Skeletal muscle satellite cell (primary cell): ENCODE measurements around the gene IQCE.

Experiments used
- H3K27me3 ChIP-seq: 2 replicates; pipeline ENCODE4 v1.7.0; 2013; ENCODE audit warnings: low read length; ENCODE audit not compliant: control insufficient read depth, insufficient read depth
- H3K36me3 ChIP-seq: 2 replicates; pipeline ENCODE4 v1.7.0; 2013; ENCODE audit warnings: mild to moderate bottlenecking, control low read depth, low read length; ENCODE audit not compliant: insufficient read depth
- H3K4me1 ChIP-seq: 2 replicates; pipeline ENCODE4 v1.7.0; 2013; ENCODE audit warnings: low read length; ENCODE audit not compliant: control insufficient read depth, insufficient read depth
- H3K4me2 ChIP-seq: 2 replicates; pipeline ENCODE4 v1.7.0; 2013; ENCODE audit warnings: mild to moderate bottlenecking, low read length
- H3K4me3 ChIP-seq: 2 replicates; pipeline ENCODE4 v1.7.0; 2013; ENCODE audit warnings: low read length
- H3K9ac ChIP-seq: 2 replicates; pipeline ENCODE4 v1.7.0; 2013; ENCODE audit warnings: mild to moderate bottlenecking, low read depth, low read length, moderate library complexity
- H3K9me3 ChIP-seq: replicated peaks from 2 replicates; pipeline ENCODE4 v1.7.0; 2013; ENCODE audit warnings: mild to moderate bottlenecking, control low read depth, low read length

The IQCE gene

GRCh38 chr7:2540133-2540532 lies 18.6 kb upstream of the IQCE start:
- H3K4me3 ChIP-seq = no peak overlapping the region
- no peak overlapping the region for H3K9ac ChIP-seq
- no peaks in the 10 kb centered on the region for H3K4me1 ChIP-seq
- H3K36me3 ChIP-seq = peaks cover 37% of the 10 kb centered on the region
- H3K4me2 ChIP-seq = no peak overlapping the region
- no peaks in the 10 kb centered on the region for H3K27me3 ChIP-seq
- H3K9me3 ChIP-seq = no peaks in the 10 kb centered on the region

- Histone ChIP-seq H3K4me1 (no peaks in the 10 kb centered on the region), H3K36me3 (peaks cover 39% of the 10 kb centered on the region)
Observed at GRCh38 chr7:2540641-2541051, 18.1 kb upstream of the IQCE start.

GRCh38 chr7:2541291-2542010 lies 17.3 kb upstream of the IQCE start:
- H3K9me3 ChIP-seq = no peaks in the 10 kb centered on the region
- H3K9ac ChIP-seq = no peak overlapping the region
- no peaks in the 10 kb centered on the region for H3K27me3 ChIP-seq
- H3K4me3 ChIP-seq = no peak overlapping the region
- no peak overlapping the region for H3K4me2 ChIP-seq
- H3K36me3 ChIP-seq = peaks cover 44% of the 10 kb centered on the region
- H3K4me1 ChIP-seq = no peaks in the 10 kb centered on the region

More at GRCh38 chr7:2540641-2541051, 18.1 kb upstream of the IQCE start:
- Histone ChIP-seq H3K4me2 (no peak overlapping the region), H3K27me3 (no peaks in the 10 kb centered on the region), H3K9me3 (no peaks in the 10 kb centered on the region), H3K9ac (no peak overlapping the region), H3K4me3 (no peak overlapping the region)

- H3K9ac ChIP-seq = no peak overlapping the region
- no peak overlapping the region for H3K4me2 ChIP-seq
- no peaks in the 10 kb centered on the region for H3K9me3 ChIP-seq
- H3K36me3 ChIP-seq = peaks cover 48% of the 10 kb centered on the region
- no peaks in the 10 kb centered on the region for H3K4me1 ChIP-seq
- H3K27me3 ChIP-seq = no peaks in the 10 kb centered on the region
- H3K4me3 ChIP-seq = no peak overlapping the region
Observed at GRCh38 chr7:2542011-2542915, 16.5 kb upstream of the IQCE start.

- peaks cover 56% of the 10 kb centered on the region for H3K36me3 ChIP-seq
- no peaks in the 10 kb centered on the region for H3K4me1 ChIP-seq
- H3K27me3 ChIP-seq = no peaks in the 10 kb centered on the region
- no peaks in the 10 kb centered on the region for H3K9me3 ChIP-seq
- no peak overlapping the region for H3K4me3 ChIP-seq
- H3K9ac ChIP-seq = no peak overlapping the region
- no peak overlapping the region for H3K4me2 ChIP-seq
Observed at GRCh38 chr7:2542916-2543871, 15.6 kb upstream of the IQCE start.

GRCh38 chr7:2544541-2545188 lies 14.1 kb upstream of the IQCE start:
- Histone ChIP-seq H3K4me2 (no peak overlapping the region), H3K9ac (no peak overlapping the region), H3K4me1 (no peaks in the 10 kb centered on the region), H3K27me3 (no peaks in the 10 kb centered on the region), H3K9me3 (no peaks in the 10 kb centered on the region), H3K36me3 (peaks cover 44% of the 10 kb centered on the region), H3K4me3 (no peak overlapping the region)

GRCh38 chr7:2545746-2546425 lies 12.9 kb upstream of the IQCE start:
- H3K4me3 ChIP-seq = no peak overlapping the region
- no peaks in the 10 kb centered on the region for H3K4me1 ChIP-seq
- no peak overlapping the region for H3K9ac ChIP-seq
- H3K9me3 ChIP-seq = no peaks in the 10 kb centered on the region
- peaks cover 46% of the 10 kb centered on the region for H3K36me3 ChIP-seq
- no peaks in the 10 kb centered on the region for H3K27me3 ChIP-seq
- no peak overlapping the region for H3K4me2 ChIP-seq

- peaks cover 42% of the 10 kb centered on the region for H3K36me3 ChIP-seq
- no peaks in the 10 kb centered on the region for H3K9me3 ChIP-seq
- H3K27me3 ChIP-seq = no peaks in the 10 kb centered on the region
- H3K9ac ChIP-seq = no peak overlapping the region
- no peaks in the 10 kb centered on the region for H3K4me1 ChIP-seq
- no peak overlapping the region for H3K4me3 ChIP-seq
- H3K4me2 ChIP-seq = no peak overlapping the region
Observed at GRCh38 chr7:2546776-2547586, 11.8 kb upstream of the IQCE start.

GRCh38 chr7:2551418-2551817 lies 7.4 kb upstream of the IQCE start:
- Histone ChIP-seq H3K9me3 (no peaks in the 10 kb centered on the region), H3K27me3 (no peaks in the 10 kb centered on the region), H3K9ac (no peak overlapping the region), H3K4me2 (no peak overlapping the region), H3K4me1 (peaks cover 18% of the 10 kb centered on the region), H3K4me3 (no peak overlapping the region), H3K36me3 (peaks cover 24% of the 10 kb centered on the region)

GRCh38 chr7:2553108-2553507 lies 5.7 kb upstream of the IQCE start:
- no peak overlapping the region for H3K9ac ChIP-seq
- H3K27me3 ChIP-seq = no peaks in the 10 kb centered on the region
- no peak overlapping the region for H3K4me2 ChIP-seq
- H3K4me3 ChIP-seq = no peak overlapping the region
- peaks cover 12% of the 10 kb centered on the region for H3K36me3 ChIP-seq
- no peaks in the 10 kb centered on the region for H3K9me3 ChIP-seq
- H3K4me1 ChIP-seq = peaks cover 18% of the 10 kb centered on the region
